Choroid plexus epithelial cell (primary cell): ENCODE results near the gene PDZD2.

Experiments used
- DNase-seq: peaks from one replicate; pipeline ENCODE4 v3.0.0-alpha.2; 2010; ENCODE audit warnings: low read depth
- H3K4me3 ChIP-seq: 2 replicates; pipeline ENCODE4 v1.5.1; 2011; ENCODE audit warnings: low read depth, mild to moderate bottlenecking, control low read depth, low read length, moderate library complexity
- CTCF ChIP-seq: conservative IDR thresholded peaks from 2 replicates; pipeline ENCODE4 v1.5.1; 2011; ENCODE audit warnings: low read depth, mild to moderate bottlenecking, control low read depth, inconsistent platforms, low read length, moderate library complexity

Gene PDZD2

GRCh38 chr5:31854181-31855133 lies 215.5 kb downstream of the PDZD2 start:
- DNase-seq, result peak; percentile 65
- TF ChIP-seq CTCF, result no peak
- H3K4me3 ChIP-seq, result peak overlapping the region; percentile 59

- TF ChIP-seq CTCF, result peak; percentile 53
- peak; percentile 34 for DNase-seq
- peak overlapping the region; percentile 59 for H3K4me3 ChIP-seq
These were observed 216.5 kb downstream of the PDZD2 start for GRCh38 chr5:31855134-31856040.

- TF ChIP-seq CTCF, result no peak
- no peak overlapping the region for H3K4me3 ChIP-seq
- DNase-seq, result no peak
These were observed 220.2 kb downstream of the PDZD2 start for GRCh38 chr5:31859096-31859495.

GRCh38 chr5:31860278-31860677 lies 221.3 kb downstream of the PDZD2 start:
- no peak overlapping the region for H3K4me3 ChIP-seq
- no peak for DNase-seq
- TF ChIP-seq CTCF, result no peak

- no peak for DNase-seq
- no peak overlapping the region for H3K4me3 ChIP-seq
- no peak for TF ChIP-seq CTCF
These were observed 221.9 kb downstream of the PDZD2 start for GRCh38 chr5:31860726-31861433.

GRCh38 chr5:31861601-31862000 lies 222.7 kb downstream of the PDZD2 start:
- H3K4me3 ChIP-seq, result no peak overlapping the region
- TF ChIP-seq CTCF, result no peak
- no peak for DNase-seq
